ENCODE data around the gene DNAJC7.
A peak's percentile ranks its signal among the peaks of the same experiment; 100 is the strongest.

DNAJC7 gene

GRCh38 chr17:41930009-41930832 is 87.0 kb downstream of the DNAJC7 start, which contains the start of gene ODAD4:
ODAD4 (plus strand) TSS chr17:41930617; CDS start chr17:41930724, 107 bp downstream.
- peak within 1 kb of the TSS; percentile 90 for H4K8ac ChIP-seq (ENCODE audit: low read depth, low read length)
- H3K23ac ChIP-seq (ENCODE audit: low read length): no peak within 1 kb of the TSS
- peak within 1 kb of the TSS; percentile 25 for H4K91ac ChIP-seq (ENCODE audit: low read depth, low read length)
- peak within 1 kb of the TSS; percentile 98 for H3K4me2 ChIP-seq (ENCODE audit: low read length)
- H3K27ac ChIP-seq (ENCODE audit: low read depth, low read length): peak within 1 kb of the TSS; percentile 75
- peak within 1 kb of the TSS; percentile 69 for H3K4me3 ChIP-seq (ENCODE audit: low read depth, low read length)
- peak within 1 kb of the TSS; percentile 82 for H3K14ac ChIP-seq (ENCODE audit: low read length)
- H3K18ac ChIP-seq (ENCODE audit: low read length): peak within 1 kb of the TSS; percentile 47
- H3K36me3 ChIP-seq (ENCODE audit: control insufficient read depth in 1 of 2, insufficient read depth in 2 of 2, low read length in 2 of 2): no peaks in the 10 kb centered on the region
- WGBS (ENCODE audit: extremely low coverage, insufficient coverage, insufficient read length): no CpG with 5 or more reads among the region's 43 CpGs
- H3K79me1 ChIP-seq (ENCODE audit: low read length): peaks cover 2% of the 10 kb centered on the region
- no peak within 1 kb of the TSS for H3K4ac ChIP-seq (ENCODE audit: low read depth, low read length)
- peak within 1 kb of the TSS; percentile 64 for H3K9ac ChIP-seq (ENCODE audit: low read length)
- DNase-seq: peak; percentile 99
- H3K9me3 ChIP-seq (ENCODE audit: insufficient read depth, low read depth, low read length): no peaks in the 10 kb centered on the region
- H2BK120ac ChIP-seq (ENCODE audit: insufficient read depth, low read length, poor library complexity): peak within 1 kb of the TSS; percentile 37
- no peak within 1 kb of the TSS for H2AK5ac ChIP-seq (ENCODE audit: low read length)
- peak within 1 kb of the TSS; percentile 87 for H2AFZ ChIP-seq (ENCODE audit: insufficient read depth, low read length, poor library complexity)
- no peaks in the 10 kb centered on the region for H3K79me2 ChIP-seq (ENCODE audit: control insufficient read depth, insufficient read depth, low read length, poor library complexity)
- no peaks in the 10 kb centered on the region for H3K27me3 ChIP-seq (ENCODE audit: insufficient read depth, low read length)
- H2BK12ac ChIP-seq (ENCODE audit: low read length): peak within 1 kb of the TSS; percentile 21
- peaks cover 3 to 6% of the 10 kb centered on the region in 2 experiments for H3K4me1 ChIP-seq (ENCODE audit: control insufficient read depth in 1 of 2, insufficient read depth in 2 of 2, low read length in 2 of 2)
- H4K12ac ChIP-seq (ENCODE audit: low read depth, low read length): peak within 1 kb of the TSS; percentile 74
- peak within 1 kb of the TSS; percentile 26 for H2BK5ac ChIP-seq (ENCODE audit: low read depth, low read length, poor library complexity)

- H4K8ac ChIP-seq (ENCODE audit: low read depth, low read length): peak overlapping the region; percentile 48
- H2BK5ac ChIP-seq (ENCODE audit: low read depth, low read length, poor library complexity): no peak overlapping the region
- H3K23ac ChIP-seq (ENCODE audit: low read length): no peak overlapping the region
- H3K79me2 ChIP-seq (ENCODE audit: control insufficient read depth, insufficient read depth, low read length, poor library complexity): no peaks in the 10 kb centered on the region
- no peak for DNase-seq
- no peak overlapping the region for H4K91ac ChIP-seq (ENCODE audit: low read depth, low read length)
- H3K4ac ChIP-seq (ENCODE audit: low read depth, low read length): peak overlapping the region; percentile 21
- peaks cover 2% of the 10 kb centered on the region for H3K79me1 ChIP-seq (ENCODE audit: low read length)
- no peak overlapping the region for H4K12ac ChIP-seq (ENCODE audit: low read depth, low read length)
- no CpG with 5 or more reads among the region's 6 CpGs for WGBS (ENCODE audit: extremely low coverage, insufficient coverage, insufficient read length)
- H2BK120ac ChIP-seq (ENCODE audit: insufficient read depth, low read length, poor library complexity): no peak overlapping the region
- peak overlapping the region; percentile 58 for H2AFZ ChIP-seq (ENCODE audit: insufficient read depth, low read length, poor library complexity)
- peak overlapping the region; percentile 74 for H2BK12ac ChIP-seq (ENCODE audit: low read length)
- H2AK5ac ChIP-seq (ENCODE audit: low read length): no peak overlapping the region
- H3K9ac ChIP-seq (ENCODE audit: low read length): no peak overlapping the region
- no peak overlapping the region for H3K4me3 ChIP-seq (ENCODE audit: low read depth, low read length)
- H3K18ac ChIP-seq (ENCODE audit: low read length): peak overlapping the region; percentile 58
- no peak overlapping the region for H3K4me2 ChIP-seq (ENCODE audit: low read length)
- H3K36me3 ChIP-seq (ENCODE audit: control insufficient read depth in 1 of 2, insufficient read depth in 2 of 2, low read length in 2 of 2): no peaks in the 10 kb centered on the region
- H3K27me3 ChIP-seq (ENCODE audit: insufficient read depth, low read length): no peaks in the 10 kb centered on the region
- no peaks in the 10 kb centered on the region for H3K9me3 ChIP-seq (ENCODE audit: insufficient read depth, low read depth, low read length)
- no peak overlapping the region for H3K27ac ChIP-seq (ENCODE audit: low read depth, low read length)
- no peak overlapping the region for H3K14ac ChIP-seq (ENCODE audit: low read length)
- H3K4me1 ChIP-seq (ENCODE audit: control insufficient read depth in 1 of 2, insufficient read depth in 2 of 2, low read length in 2 of 2): peaks cover 3 to 6% of the 10 kb centered on the region in 2 experiments
Measured at GRCh38 chr17:41928693-41929251, 88.5 kb downstream of the DNAJC7 start.

Data from trophoblast cell (in vitro differentiated cells and primary cell).